Endothelial cell of umbilical vein (primary cell): ENCODE data around the gene KANK4. TPM values are rescaled to one million over a fixed set of nuclear protein-coding genes. Genes with fewer than 3 reads are reported as not detected.

ENCODE experiments used
- BruUV-seq: library from RNA; stranded (reverse); fragments of 400-500 nt; replicated peaks from 2 replicates; lab custom pipeline; 2021; lab: Mats Ljungman, UMichigan
- CTCF ChIA-PET: fragments of 300-600, 350-600 bp; sonication (Branson Sonifier 250); formaldehyde crosslinking; loops from one replicate; lab custom pipeline; 2021; ENCODE audit warnings: antibody characterized with exemption, inconsistent platforms; lab: Charles Lee
- POLR2A ChIA-PET: fragments of 300-600, 350-600 bp; sonication (Branson Sonifier 250); formaldehyde crosslinking; loops from one replicate; lab custom pipeline; 2021; ENCODE audit warnings: antibody characterized with exemption, inconsistent platforms; lab: Charles Lee
- DNase-seq: peaks from one replicate; pipeline ENCODE4 v3.0.0-alpha.2; 2011; ENCODE audit warnings: low read depth, low spot score
- FAIRE-seq: peaks from 2 replicates; lab custom pipeline; 2011; peaks lifted over from hg19 to GRCh38; lab: Jason Lieb, UNC
- H2AFZ ChIP-seq: 2 replicates; pipeline ENCODE4 v1.6.0; 2012; ENCODE audit warnings: low read depth, low read length, control low read depth, inconsistent platforms
- H3K27ac ChIP-seq: 2 replicates; pipeline ENCODE4 v1.5.1; 2011; ENCODE audit warnings: low read depth, mild to moderate bottlenecking, control low read depth, low read length, moderate library complexity; ENCODE audit not compliant: insufficient read depth
- H3K27me3 ChIP-seq, 2 experiments: 2 replicates each; pipeline versions ENCODE4 v1.6.0 to v1.6.1; 2011; ENCODE audit warnings: low read length in 2 of 2, mixed read lengths in 1 of 2; ENCODE audit not compliant: control insufficient read depth in 2 of 2, insufficient read depth in 2 of 2
- H3K36me3 ChIP-seq, 2 experiments: 2 replicates in 1 of 2; 3 replicates in 1 of 2; pipeline ENCODE4 v1.5.1; 2011; ENCODE audit warnings: low read length in 2 of 2, mild to moderate bottlenecking in 1 of 2, moderate library complexity in 1 of 2; ENCODE audit not compliant: control insufficient read depth in 2 of 2, insufficient read depth in 2 of 2; ENCODE audit errors: extremely low read depth in 1 of 2
- H3K4me1 ChIP-seq: 3 replicates; pipeline ENCODE4 v1.5.1; 2011; ENCODE audit warnings: mild to moderate bottlenecking, low read length; ENCODE audit not compliant: control insufficient read depth, insufficient read depth; ENCODE audit errors: extremely low read depth
- H3K4me2 ChIP-seq: 2 replicates; pipeline ENCODE4 v1.6.1; 2011; ENCODE audit warnings: low read length, control low read depth, mixed read lengths; ENCODE audit not compliant: insufficient read depth
- H3K4me3 ChIP-seq, 3 experiments: fragments of 200-600 bp in 1 of 3; sonication (generic), shearing (Covaris generic) in 1 of 3; replicated peaks in 1 of 3; 2 replicates each; pipeline ENCODE4 v1.5.1; 2011 to 2016; ENCODE audit warnings: control low read depth in 3 of 3, low read length in 3 of 3, mild to moderate bottlenecking in 2 of 3, inconsistent platforms in 1 of 3, low read depth in 1 of 3, moderate library complexity in 1 of 3; ENCODE audit not compliant: insufficient read depth in 1 of 3
- H3K79me2 ChIP-seq: 2 replicates; pipeline ENCODE4 v1.6.0; 2012; ENCODE audit warnings: low read length, inconsistent platforms; ENCODE audit not compliant: control insufficient read depth, insufficient read depth
- H3K9ac ChIP-seq: replicated peaks from 2 replicates; pipeline ENCODE3; 2011; ENCODE audit warnings: low read length, control low read depth; ENCODE audit not compliant: insufficient read depth; ENCODE audit errors: extremely low read depth
- H3K9me1 ChIP-seq: replicated peaks from 3 replicates; pipeline ENCODE4 v1.6.0; 2011; ENCODE audit warnings: mild to moderate bottlenecking, low read length; ENCODE audit not compliant: control insufficient read depth, insufficient read depth; ENCODE audit errors: extremely low read depth
- H3K9me3 ChIP-seq: replicated peaks from 2 replicates; pipeline ENCODE4 v1.5.1; 2012; ENCODE audit warnings: low read length, inconsistent platforms; ENCODE audit not compliant: control insufficient read depth, insufficient read depth
- H4K20me1 ChIP-seq: replicated peaks from 2 replicates; pipeline ENCODE3; 2011; ENCODE audit warnings: mild to moderate bottlenecking, low read length; ENCODE audit not compliant: control insufficient read depth, insufficient read depth; ENCODE audit errors: extremely low read depth
- CTCF ChIP-seq, 2 donors: IDR thresholded peaks; 1 replicate in 1 of 2; 2 replicates in 1 of 2; pipeline ENCODE4 v1.5.1; 2011; ENCODE audit warnings: low read length in 2 of 2, mild to moderate bottlenecking in 2 of 2, moderate library complexity in 2 of 2, control low read depth in 1 of 2, inconsistent platforms in 1 of 2, low read depth in 1 of 2; ENCODE audit not compliant: insufficient read depth in 1 of 2; ENCODE audit errors: extremely low read depth in 1 of 2
- EZH2 ChIP-seq: IDR thresholded peaks from 2 replicates; pipeline ENCODE4 v1.6.1; 2012; ENCODE audit warnings: borderline replicate concordance, low read depth, mild to moderate bottlenecking, moderate library complexity, low read length, inconsistent platforms; ENCODE audit not compliant: severe bottlenecking
- FOS ChIP-seq: IDR thresholded peaks from 2 replicates; pipeline ENCODE4 v1.6.1; 2011; ENCODE audit warnings: mild to moderate bottlenecking, low read length, moderate library complexity, borderline replicate concordance; ENCODE audit not compliant: insufficient read depth
- GATA2 ChIP-seq: IDR thresholded peaks from 2 replicates; pipeline ENCODE4 v1.7.0; 2011; ENCODE audit warnings: low read depth, mild to moderate bottlenecking, moderate library complexity, mixed read lengths, low read length; ENCODE audit not compliant: insufficient read length, insufficient read depth
- JUN ChIP-seq: IDR thresholded peaks from 2 replicates; pipeline ENCODE4 v1.6.1; 2011; ENCODE audit warnings: borderline replicate concordance, low read depth; ENCODE audit not compliant: insufficient read length, insufficient read depth
- MAX ChIP-seq: IDR thresholded peaks from 2 replicates; pipeline ENCODE4 v1.6.1; 2011; ENCODE audit not compliant: insufficient read depth, insufficient read length
- MYC ChIP-seq: IDR thresholded peaks from one replicate; pipeline ENCODE4 v1.6.1; 2011; ENCODE audit warnings: mild to moderate bottlenecking, low read depth, low read length
- POLR2A ChIP-seq: IDR thresholded peaks from 2 replicates; pipeline ENCODE4 v1.6.1; 2012; ENCODE audit warnings: low read depth, mild to moderate bottlenecking, control low read depth, low read length
- POLR2AphosphoS5 ChIP-seq: IDR thresholded peaks from 2 replicates; pipeline ENCODE4 v1.6.1; 2012; ENCODE audit warnings: low read depth, mild to moderate bottlenecking, control low read depth, low read length, moderate library complexity; ENCODE audit not compliant: insufficient read depth
- dilution Hi-C: fragments of 300-500 bp; cut with MboI; formaldehyde crosslinking; loops from one replicate; pipeline ENCODE4 v1.15.0; 2019; ENCODE audit warnings: low sequenced_read_pairs; ENCODE audit not compliant: extremely low pct_ligation_motif_present
- intact Hi-C: fragments of 100-400 bp; cut with micrococcal nuclease; formaldehyde crosslinking; loops from one replicate; pipeline ENCODE4 v1.10.0; 2022
- polyA plus RNA-seq, 4 experiments: library from polyadenylated mRNA; depleted of rRNA in 3 of 4; stranded (reverse) in 3 of 4; unstranded in 1 of 4; fragments of >200 nt; gene quantifications; 2 replicates each; pipeline versions ENCODE4 v1.2.1 to v1.2.3, GENCODE V29; 2011 to 2012; ENCODE audit warnings: missing spikeins in 1 of 4
- total RNA-seq: library from RNA; stranded (reverse); gene quantifications from 2 replicates; pipeline ENCODE4 v1.2.3, GENCODE V29; 2021

KANK4 gene
- total and polyA plus RNA-seq, 2 donors (not counting 3 experiments of a cell fraction or from before 2014, with no cell fraction given), result not detected

GRCh38 chr1:62232871-62233278 lies 86.4 kb downstream of the KANK4 start:
- Histone ChIP-seq H3K9ac (no peak overlapping the region), H3K9me1 (no peaks in the 10 kb centered on the region), H3K4me2 (no peak overlapping the region), H3K36me3 (no peaks in the 10 kb centered on the region), H3K4me3 (no peak overlapping the region), H3K79me2 (no peaks in the 10 kb centered on the region), H4K20me1 (no peaks in the 10 kb centered on the region), H3K9me3 (no peaks in the 10 kb centered on the region), H2AFZ (no peak overlapping the region), H3K27ac (no peak overlapping the region), H3K4me1 (no peaks in the 10 kb centered on the region), H3K27me3 (no peaks in the 10 kb centered on the region)
- ChIA-PET POLR2A (no interaction called here), CTCF (no interaction called here)
- FAIRE-seq (no peak), DNase-seq (no peak)
- TF ChIP-seq POLR2AphosphoS5, result no peak
- TF ChIP-seq MYC, result no peak
- TF ChIP-seq GATA2, result no peak
- no peak for TF ChIP-seq FOS
- no peak for TF ChIP-seq JUN
- no peak for TF ChIP-seq MAX
- TF ChIP-seq POLR2A, result no peak
- no peak for TF ChIP-seq CTCF (IDR thresholded peaks at IDR 0.05; ENCODE audit: extremely low read depth in 1 of 2, insufficient read depth in 1 of 2, low read depth in 1 of 2, low read length in 2 of 2)
- TF ChIP-seq EZH2, result no peak
- dilution Hi-C loops (no loop called here), intact Hi-C loops (no loop called here)
- no TSS peak for BruUV-seq
